ENCODE data around the gene ZNF385A.

GRCh38 chr12:54394986-54395385 lies 10.5 kb upstream of the ZNF385A start:
- TF ChIP-seq CTCF (IDR thresholded peaks at IDR 0.05; ENCODE audit: poor library complexity, severe bottlenecking): no peak
- no peak for TF ChIP-seq EZH2 (IDR thresholded peaks at IDR 0.05; ENCODE audit: borderline replicate concordance, insufficient read depth, low read length, poor library complexity, severe bottlenecking)
- no peak for TF ChIP-seq EP300 (conservative IDR thresholded peaks at IDR 0.05; ENCODE audit: poor library complexity, severe bottlenecking)
- TF ChIP-seq SMC3 (conservative IDR thresholded peaks at IDR 0.05; ENCODE audit: poor library complexity): no peak
